Activated naive CD4-positive, alpha-beta T cell treated with anti-CD3 and anti-CD28 coated beads, Interleukin-2, amount 50 U/mL, for 16 hours (primary cell): Measurements from ENCODE around the gene CYP2J2.
A peak's percentile ranks its signal among the peaks of the same experiment; 100 is the strongest.
"Not testable (repeated sequence)": the region's sequence is repeated elsewhere in the genome, so short reads cannot be mapped to it uniquely, and the experiment has no call there.

Source experiments
- DNase-seq: peaks from one replicate; pipeline ENCODE4 v3.0.0-alpha.2; 2020

CYP2J2 gene

DNA sequence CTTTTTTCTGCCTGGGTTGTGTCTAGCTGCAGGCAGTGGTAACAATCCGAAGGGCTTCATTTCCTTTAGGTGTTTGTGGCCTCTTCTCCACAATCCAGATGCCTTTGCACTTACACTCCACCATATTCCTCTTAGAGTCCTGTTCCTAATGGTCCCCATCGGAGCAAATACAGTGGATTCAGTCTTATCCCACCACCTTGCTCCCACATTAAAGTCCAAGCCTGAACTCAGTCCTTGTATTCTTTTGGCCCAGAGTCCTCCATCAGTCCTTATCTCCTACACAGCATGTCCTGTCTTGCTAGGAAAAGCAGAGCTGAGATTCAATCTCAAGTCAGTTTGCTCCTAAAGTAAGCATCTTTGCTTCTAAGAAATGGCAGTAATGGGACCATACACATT lies 8.8 kb downstream of the CYP2J2 start:
- no peak for DNase-seq

DNA sequence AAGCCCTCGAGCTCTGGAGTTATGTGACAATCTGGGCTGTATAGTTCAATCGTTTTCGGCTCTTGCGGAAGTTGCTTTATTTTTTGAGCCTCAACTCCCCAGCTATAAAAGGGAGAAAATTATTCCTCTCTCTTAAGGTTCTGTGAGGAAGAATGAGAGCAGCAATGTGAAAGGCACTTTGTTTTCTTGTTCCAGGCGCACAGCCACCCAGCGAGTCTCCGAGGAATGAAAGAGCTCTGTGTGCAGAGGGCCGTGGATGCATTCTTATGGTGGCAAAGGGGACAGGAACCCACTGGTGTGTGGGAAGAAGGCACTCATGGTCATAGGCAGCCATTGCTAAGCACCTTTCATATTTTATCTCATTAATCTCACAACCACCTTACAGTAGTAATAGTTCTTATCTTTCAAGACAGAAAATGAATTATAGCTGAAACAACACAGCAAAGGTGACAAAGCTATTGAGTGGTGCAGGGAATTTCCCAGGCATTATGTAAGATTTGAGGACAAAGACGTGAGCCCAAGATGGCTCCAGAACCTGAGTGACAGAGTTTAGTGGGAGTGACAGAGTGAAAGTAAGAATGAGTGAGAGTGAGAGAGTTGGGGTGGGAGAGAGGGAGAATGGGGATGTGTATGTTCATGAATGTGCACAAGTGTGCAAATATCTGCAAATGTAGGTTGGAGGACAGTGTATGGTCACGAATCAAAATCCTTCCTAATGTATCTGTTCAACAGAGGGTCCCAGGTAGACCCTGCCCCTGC lies 9.4 kb downstream of the CYP2J2 start:
- DNase-seq, result no peak

DNA sequence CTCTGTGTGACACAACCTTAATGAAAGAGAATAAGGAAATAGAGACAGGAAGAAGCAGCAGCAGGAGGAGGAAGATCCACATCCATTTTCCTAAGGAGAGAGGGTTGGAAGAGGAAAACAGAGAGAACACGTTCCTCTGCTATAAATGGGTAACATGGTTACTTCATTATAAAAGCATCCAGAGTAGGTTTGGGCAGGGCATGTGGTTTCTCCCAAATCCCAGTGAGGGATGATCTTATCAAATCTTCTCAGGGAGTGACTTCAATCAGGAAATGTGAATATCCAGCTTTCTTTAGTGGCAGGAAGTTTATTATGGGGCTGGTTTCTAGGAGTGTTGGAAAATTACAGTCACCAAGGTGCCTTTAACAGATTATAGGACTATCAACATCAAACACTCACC lies 11.1 kb downstream of the CYP2J2 start:
- DNase-seq, result no peak

DNA sequence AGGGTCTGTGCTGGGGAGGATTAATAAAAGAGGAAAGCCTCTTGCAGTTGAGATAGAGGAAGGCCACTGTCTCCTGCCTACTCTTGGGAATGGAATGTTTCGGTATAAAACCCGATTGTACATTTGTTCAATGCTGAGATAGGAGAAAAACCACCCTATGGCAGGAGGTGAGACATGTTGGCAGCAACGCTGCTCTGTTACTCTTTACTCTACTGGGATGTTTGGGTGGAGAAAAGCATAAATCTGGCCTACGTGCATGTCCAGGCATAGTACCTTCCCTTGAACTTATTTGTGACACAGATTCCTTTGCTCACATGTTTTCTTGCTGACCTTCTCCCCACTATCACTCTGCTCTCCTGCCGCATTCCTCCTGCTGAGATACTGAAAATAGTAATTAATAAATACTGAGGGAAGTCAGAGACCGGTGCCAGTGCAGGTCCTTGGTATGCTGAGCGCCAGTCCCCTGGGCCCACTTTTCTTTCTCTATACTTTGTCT lies 11.7 kb downstream of the CYP2J2 start:
- DNase-seq, result not testable (repeated sequence)

DNA sequence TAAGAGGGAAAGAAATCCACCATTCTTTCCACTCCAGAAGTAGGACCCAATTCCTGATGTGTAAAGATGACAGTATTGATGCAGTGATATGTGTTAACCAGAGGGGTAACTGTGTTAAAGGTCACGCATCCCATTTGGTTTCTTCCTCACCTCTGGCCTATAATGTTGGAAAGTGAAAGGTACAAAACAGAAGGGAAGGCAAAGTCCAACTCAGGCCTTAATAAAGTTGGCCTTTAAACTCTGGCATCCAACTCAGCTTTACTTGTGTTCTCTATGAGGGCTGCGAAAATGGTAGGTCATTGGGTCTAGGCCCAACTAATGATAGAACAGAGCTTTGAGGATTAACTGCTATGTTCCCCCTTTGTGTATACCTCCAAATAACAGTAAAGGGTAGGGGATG lies 17.9 kb downstream of the CYP2J2 start:
- no peak for DNase-seq

DNA sequence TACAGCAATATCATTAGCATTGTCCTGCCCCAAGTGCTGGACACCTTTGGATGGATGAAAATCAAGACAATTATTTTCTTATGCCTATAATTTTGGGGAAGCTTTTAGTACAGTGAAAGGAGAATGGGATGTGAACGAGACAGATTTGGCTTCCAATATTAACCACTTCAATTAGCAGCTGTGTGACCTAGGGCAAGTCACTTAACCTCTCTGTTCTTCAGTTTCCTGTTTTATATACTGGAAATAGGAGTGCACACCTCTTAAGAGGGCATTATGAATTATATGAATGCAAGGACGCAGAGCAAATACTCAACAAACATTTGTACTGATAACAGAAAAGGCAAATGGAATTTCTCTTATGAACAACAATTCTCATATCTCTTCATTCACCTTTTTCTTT lies 18.5 kb downstream of the CYP2J2 start:
- no peak for DNase-seq

DNA sequence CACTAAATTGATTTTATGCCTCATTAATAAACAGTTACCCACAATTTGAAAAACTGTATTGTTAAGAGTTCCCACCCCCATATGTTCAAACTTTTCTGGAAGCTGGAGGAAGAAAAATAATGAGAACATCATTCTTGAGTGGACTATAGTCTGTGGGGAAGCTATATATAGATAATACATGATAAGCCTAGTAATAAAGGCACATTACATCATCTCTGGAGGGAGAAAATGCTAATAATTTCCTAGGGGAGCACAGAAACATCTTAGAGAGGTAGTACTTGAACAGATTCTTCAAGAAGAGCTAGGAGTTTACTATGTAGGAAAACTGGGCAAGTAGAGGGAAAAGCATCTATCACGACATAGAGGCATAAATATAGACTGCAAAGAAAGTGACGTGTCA lies 19.6 kb downstream of the CYP2J2 start:
- DNase-seq, result no peak

DNA sequence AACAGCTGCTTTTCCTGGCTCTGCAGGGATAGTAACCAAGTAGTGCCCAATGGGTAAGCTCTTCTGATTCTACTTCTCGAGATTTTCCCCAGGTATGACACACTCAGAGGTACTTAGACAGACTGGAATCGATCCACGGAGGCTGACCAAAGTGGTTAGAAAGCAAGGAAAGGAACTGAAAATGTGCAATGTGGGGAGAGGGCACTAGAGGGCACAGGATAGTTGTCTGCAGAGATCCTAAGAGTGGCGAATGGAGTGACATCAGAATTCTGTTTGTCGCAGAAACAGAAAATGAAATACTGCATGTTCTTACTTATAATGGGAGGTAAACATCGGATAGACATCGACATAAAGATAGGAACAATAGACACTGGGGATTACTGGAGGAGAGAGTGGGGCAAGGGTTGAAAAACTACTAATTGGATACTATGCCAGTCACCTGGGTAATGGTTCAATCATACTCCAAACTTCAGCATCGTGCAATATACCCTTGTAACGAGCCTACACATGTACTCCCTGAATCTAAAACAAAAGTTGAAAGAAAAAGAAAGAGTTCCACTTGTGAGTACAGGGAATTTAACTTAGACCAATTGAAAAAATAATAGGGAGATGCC lies 23.3 kb downstream of the CYP2J2 start:
- no peak for DNase-seq

DNA sequence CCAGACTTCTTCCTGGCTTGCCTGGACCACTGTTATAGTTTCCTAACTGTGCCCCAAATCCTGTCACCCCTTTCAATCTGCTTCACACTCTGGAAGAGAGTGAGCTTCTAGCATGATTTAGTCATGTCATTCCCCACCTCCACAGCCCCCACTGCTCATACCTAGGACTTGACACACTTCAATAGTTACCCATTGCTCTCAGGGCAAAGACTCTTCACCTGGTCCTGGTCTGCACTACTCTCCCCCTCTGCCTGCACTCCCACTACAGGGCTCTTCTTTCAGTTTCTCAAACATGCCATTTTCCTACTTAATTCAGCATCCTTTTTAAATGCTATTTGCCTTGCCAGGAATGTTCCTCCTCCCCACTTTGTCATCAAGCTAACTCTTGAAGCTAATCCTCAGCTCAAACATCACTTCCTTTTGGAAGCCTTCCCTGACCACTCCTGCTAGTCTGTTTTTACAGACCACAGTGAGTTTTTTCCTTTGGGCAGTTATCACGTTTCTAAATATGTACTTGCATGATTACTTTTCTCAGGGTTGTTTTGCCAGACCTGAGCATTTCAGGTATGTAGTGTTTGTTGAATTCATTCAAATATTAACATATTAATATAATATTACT lies 24.7 kb downstream of the CYP2J2 start:
- no peak for DNase-seq

DNA sequence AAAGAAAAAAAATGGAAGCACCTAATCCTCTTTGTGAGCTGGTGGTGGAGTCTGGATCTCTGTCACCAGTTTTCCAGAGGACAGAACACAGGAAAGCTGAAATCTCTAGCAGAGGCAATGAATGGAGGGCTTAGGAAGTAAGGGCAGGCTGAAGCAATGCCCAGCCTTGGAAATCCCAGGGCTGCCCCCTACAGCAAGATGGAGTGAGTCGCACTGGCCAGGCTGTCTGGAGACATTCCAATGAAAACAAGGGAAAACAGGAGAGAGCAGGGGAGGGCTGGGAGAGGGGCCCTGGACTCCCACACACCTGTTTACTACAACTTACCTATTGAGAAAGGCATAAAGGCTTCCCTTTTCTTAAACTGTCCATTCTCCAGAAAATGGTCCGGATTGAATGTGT lies 25.9 kb downstream of the CYP2J2 start:
- DNase-seq, result no peak

DNA sequence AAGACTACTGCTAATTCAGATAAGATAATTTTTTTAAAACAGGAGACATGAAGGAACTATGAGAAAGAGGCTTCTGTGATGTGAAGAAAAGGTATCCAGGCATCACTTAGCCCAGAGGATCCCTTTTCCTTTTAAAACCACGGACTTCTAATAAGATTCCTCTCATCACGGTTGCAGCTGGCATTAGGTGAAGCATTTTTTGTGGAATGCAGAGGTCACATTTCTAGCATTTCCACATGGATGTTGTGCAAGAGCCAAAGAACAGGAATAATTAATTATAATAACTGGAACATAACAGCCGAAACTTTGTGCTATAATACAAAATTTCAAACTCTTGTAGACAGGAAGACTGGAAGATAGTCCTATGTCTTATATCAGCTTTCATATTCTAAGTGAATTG lies 27.6 kb downstream of the CYP2J2 start:
- no peak for DNase-seq

DNA sequence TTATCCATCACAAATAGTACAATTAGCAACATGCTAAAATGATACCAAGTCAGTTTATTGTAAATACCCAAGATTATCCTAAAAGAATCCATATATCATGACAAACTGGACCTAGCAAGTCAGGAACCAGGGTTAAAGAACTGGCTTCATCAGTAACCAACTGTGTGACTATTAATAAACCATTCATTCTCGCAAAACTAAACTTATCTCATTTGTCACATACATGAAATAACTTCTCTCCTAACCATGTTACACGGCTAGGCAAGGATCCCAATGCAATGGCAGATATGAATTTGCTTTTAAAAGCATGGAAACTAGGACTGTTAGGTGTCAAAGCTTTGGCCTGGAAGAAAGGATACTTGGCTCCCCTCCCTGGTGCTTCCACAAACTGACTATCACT lies 29.4 kb downstream of the CYP2J2 start:
- DNase-seq, result no peak

DNA sequence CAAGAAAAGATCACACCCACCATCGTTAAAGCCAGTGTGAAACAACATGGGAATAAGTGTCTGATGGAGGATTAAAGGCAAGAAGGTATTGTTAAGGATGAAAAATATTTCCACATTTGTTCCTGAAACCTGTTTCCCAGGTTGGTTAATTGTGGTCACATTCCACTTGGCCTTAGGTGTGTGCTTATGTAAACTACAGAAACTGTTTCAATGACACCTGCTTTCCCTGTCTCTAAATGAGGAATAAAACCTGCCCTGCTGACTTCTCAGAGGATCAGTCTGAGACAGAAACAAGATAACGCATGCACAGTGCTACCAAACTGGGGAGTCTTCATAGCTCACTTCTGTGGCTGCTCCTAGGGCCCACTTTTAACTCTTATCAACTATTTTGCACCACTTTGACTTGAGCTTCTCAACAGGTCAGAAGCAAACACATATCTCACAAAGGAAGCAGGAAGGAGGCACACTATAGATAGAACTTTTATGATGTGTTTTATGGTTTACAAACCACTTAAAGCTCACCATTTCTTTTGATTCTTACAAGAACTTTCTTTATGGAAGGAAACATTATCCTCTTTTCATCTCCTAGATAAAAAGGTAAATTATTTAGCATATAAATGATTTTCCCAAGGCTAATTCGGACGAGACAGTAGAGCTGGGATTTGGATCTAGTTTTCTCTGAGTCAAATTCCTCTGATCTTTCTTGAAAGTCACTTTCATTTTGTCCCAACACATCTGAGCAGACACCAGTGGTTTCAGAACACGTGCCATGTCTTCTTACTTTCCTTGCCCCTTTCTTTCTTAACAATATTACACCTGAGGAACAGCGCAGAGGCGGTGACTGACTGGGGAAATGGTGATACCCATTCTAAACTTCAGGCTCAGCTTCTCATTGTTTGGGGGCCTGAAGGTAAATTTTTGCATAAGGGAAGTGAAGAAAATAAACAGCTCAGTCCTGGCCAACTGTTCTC lies 33.4 kb downstream of the CYP2J2 start:
- no peak for DNase-seq

DNA sequence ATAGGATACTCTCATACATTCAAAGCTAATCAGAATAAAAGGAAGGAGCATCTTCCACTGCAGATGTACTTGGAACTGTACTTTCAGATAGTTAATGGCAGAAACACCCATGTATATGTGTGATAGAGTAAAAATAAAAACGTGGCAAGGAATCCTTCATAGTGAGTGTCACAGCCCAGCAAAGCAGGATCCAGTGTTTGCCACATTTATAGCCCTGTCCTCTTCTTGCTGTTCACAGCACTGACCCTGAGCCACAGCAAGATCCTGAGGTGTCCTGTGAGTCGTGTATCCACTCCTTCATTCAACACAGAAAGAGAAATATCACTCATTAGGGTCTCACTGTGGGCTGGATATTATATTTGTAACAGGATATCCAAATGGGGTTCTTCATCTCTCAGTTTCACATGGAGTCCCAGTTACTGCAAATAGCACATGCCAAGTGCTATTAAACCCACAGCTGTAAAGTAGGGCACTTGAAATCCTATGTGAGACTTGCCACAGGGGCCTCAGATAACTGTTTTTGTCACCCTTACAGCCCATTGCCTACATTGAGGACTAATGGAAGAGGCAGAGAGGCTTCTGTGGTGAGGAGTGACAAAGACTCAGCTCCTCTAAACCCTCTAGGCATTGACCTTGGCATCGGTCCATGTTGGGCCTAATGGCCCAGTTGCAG lies 41.3 kb downstream of the CYP2J2 start:
- no peak for DNase-seq

DNA sequence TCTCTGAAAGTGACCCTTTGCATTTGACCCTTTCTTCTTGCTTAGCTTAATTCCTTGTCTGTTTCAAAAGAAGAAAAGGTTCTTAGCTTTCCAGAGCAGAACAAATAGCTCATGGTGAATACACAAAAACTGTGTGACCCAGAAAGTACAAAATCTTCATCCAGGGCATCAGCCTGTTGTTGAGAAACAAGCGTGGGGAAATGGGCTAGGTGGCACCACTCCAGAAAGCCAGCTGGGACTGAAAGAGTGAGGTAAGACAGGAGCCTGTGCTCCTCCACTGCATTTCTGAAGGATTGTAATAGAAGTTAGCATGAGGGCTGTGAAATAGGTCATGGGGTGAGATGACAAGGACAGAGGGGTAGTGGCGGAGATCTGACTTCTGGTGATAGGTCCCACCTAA lies 45.8 kb downstream of the CYP2J2 start:
- DNase-seq, result no peak

DNA sequence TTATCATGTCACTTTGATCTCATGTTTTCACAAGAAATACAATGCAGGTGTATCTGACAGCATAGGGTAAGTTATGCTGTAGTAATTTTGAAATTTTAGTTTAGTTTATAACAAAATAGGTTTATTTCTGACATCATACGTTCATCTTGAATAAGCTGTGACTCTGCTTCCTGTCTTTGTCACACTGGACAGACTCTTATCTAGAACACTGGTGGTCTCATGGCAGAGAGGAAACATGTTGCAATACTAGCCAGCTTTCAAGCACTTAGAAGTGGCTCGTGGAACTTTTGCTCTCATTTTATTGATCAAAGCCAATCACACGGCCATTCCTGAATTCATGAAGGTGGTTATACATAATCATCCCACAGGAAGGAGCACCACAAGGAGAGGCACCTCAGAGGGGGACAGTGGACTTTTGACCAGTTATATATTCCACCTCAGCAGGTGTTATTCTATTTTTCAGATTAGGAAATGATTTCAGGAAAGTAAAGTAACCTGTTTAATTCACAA lies 46.5 kb downstream of the CYP2J2 start:
- DNase-seq, result no peak

DNA sequence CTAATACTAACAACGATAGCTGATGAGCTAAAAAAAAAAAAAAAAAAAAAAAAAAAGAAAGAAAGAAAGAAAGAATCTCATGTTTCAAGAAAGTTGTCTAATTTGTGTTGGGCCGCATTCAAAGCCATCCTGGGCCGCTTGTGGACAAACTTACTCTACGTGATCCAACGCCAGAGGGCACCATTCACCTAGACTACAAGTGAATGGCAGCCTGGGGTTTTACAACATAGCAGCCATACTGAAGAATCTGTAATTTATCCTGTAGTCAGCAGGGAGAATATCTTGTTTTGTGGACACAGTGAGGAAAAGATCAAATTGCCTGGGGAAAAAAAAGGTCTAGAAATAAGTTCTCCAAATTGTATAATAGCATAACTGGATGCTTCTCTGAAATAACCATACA lies 47.0 kb downstream of the CYP2J2 start:
- DNase-seq, result peak; percentile 45

DNA sequence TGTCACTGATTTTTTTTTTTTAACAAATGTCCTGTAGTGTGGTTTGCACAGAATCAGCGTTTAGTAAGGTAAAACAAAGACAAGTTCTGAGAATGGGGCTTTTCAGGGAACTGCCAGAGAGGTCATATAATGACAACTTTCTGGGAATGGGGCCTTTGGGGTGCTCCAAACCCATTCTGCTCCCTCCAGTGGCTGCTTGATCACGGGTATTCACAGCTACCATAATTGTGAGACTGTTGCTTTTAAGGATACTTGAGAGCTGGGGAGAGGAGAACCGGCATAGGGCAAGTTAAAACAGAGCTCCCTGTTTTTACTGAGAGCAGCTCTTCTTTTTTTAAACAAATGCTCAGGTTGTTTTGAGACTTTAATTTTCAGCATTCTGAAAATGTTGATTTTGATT lies 48.2 kb downstream of the CYP2J2 start:
- no peak for DNase-seq

DNA sequence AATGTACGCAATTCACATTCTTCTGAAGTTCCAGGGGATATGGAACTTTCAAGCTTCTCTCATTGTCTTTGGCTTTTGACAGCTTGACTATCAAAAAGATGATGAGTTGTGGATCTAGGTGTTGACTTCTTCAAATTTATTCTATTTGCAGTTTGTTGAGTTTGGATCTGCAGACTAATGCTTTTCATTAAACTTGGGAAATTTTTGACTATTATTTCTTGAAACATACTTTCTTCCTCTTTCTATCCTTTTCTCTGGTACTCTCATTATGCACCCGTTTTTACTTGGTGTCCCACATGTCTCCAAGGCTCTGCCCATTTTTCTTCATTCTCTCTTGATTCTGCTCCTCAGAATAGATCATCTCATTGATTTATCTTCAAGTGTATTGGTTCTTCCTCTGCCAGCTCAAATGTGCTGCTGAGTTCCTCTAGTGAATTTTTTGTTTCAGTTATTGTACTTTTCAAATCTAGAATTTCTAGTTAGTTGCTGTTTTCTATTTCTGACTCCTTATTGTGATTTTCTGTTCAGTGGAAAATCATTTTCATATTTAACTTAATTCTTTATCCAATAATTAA lies 49.4 kb downstream of the CYP2J2 start:
- no peak for DNase-seq

DNA sequence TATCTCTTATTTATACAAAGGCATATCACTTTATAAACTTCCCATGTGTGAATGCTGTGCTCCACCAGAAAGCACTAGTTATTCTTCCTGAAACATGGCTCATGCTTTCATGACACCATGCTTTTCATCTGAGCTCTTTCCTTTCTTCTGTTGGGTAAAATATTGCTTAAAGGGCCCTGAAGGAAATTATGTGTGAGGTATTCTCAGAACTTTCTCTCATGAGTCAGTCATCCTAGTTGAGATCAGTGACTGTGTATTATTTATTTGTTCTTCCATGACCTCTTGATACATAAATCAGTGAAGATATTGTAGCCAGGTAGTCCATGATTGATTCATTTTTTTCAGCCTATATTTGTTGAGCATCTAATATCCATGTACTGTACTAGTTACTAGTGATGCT lies 54.8 kb downstream of the CYP2J2 start:
- no peak for DNase-seq

DNA sequence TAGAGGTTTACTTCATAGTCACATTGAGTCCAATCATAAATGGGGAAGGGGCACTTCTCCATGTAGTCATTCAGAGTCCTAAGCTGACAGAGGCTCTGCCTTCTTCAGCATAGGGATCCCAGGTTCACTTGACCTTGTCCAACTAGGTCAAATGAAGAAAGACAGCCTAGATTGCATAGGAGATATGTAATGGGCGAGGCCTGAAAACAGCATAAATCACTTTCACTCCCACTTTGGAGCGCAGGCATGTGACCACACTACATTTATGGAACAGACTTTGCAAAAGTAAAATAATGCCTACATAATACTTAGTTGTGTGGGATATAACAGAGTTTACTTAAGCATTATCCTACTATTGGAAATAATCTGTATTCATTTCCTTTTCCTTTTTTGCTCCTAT lies 60.1 kb downstream of the CYP2J2 start:
- no peak for DNase-seq
